ENCODE measurements around the gene CINP. TPM values are rescaled to one million over a fixed set of nuclear protein-coding genes. Genes with fewer than 3 reads are reported as not detected.

Gene CINP
- total RNA-seq, 1 experiment from 2014 or later, result 76.9 TPM

DNA sequence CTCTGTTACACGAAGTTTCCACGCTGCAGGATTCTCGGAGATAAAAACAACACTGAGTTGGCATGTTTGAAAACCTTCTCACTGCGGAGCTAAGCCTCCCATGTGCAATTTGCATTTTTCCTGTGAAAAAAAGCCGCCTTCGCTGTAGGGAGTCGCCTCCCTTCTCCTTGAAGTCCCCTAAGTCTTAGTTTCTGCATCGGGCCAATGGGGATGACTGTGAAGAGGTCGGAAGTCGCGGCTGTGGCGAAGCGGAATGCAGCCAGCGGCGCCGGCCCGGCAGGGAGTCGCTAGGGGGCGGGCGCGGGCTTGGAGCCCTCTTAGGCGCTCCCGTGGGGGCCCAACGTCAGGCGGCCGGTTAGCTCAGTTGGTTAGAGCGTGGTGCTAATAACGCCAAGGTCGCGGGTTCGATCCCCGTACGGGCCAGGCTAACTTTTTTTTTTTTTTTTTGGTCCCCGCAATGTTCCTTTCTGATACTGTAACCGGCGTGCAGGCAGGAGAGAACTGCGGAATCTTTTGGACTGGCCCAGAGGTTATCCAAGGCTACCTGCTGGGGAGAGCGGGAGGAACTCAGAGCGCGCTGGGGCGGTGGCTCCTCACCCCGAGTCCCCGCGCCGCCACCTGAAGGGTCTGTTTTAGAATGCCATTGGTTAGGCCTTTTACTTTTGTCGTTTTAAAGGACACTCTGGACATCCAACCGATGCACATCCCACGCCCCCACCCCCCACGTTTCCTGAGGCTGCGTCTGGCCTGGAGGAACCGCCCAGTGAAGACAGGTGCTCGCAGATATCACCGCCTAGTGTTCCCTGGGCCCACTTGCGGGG lies 45.7 kb downstream of the CINP start:
- ATAC-seq, result peak; percentile 62
- peak overlapping the region; percentile 95 for H3K4me2 ChIP-seq (ENCODE audit: low read length)
- H4K20me1 ChIP-seq (ENCODE audit: low read length), result no peaks in the 10 kb centered on the region
- H3K4me3 ChIP-seq (ENCODE audit: low read length), result peak overlapping the region; percentile 72
- H3K9me2 ChIP-seq (replicated peaks; ENCODE audit: low read length), result no peaks in the 10 kb centered on the region
- ChIA-PET CTCF (interaction anchor here (0.6 kb wide), 2 partner anchors 88 to 271 kb away, joined by 4 read pairs; no protein-coding TSS in a partner anchor), POLR2A (ENCODE audit: unreplicated experiment) (no interaction called here)
- H3K27me3 ChIP-seq (ENCODE audit: low read length), result no peaks in the 10 kb centered on the region
- H3K79me2 ChIP-seq (ENCODE audit: low read length), result peaks cover 33% of the 10 kb centered on the region
- no peak for TF ChIP-seq EZH2phosphoT487 (IDR thresholded peaks at IDR 0.05; ENCODE audit: borderline replicate concordance, low read length)
- no peak for TF ChIP-seq EZH2 (IDR thresholded peaks at IDR 0.05; ENCODE audit: low read length, unreplicated experiment)
- TF ChIP-seq, protein P1, sequence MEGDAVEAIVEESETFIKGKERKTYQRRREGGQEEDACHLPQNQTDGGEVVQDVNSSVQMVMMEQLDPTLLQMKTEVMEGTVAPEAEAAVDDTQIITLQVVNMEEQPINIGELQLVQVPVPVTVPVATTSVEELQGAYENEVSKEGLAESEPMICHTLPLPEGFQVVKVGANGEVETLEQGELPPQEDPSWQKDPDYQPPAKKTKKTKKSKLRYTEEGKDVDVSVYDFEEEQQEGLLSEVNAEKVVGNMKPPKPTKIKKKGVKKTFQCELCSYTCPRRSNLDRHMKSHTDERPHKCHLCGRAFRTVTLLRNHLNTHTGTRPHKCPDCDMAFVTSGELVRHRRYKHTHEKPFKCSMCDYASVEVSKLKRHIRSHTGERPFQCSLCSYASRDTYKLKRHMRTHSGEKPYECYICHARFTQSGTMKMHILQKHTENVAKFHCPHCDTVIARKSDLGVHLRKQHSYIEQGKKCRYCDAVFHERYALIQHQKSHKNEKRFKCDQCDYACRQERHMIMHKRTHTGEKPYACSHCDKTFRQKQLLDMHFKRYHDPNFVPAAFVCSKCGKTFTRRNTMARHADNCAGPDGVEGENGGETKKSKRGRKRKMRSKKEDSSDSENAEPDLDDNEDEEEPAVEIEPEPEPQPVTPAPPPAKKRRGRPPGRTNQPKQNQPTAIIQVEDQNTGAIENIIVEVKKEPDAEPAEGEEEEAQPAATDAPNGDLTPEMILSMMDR (conservative IDR thresholded peaks at IDR 0.05; ENCODE audit: low read depth, low read length), result peak; percentile 67
- intact Hi-C loops (cut with micrococcal nuclease), result loop anchor here (5.0 to 10.0 kb wide), 5 partner anchors 95 to 345 kb away; partner anchors contain the start of gene WDR20
- H3F3A ChIP-seq (ENCODE audit: low read length, unreplicated experiment), result no peaks in the 10 kb centered on the region
- peak overlapping the region; percentile 80 for H2AFZ ChIP-seq (ENCODE audit: low read length)
- H3K9me3 ChIP-seq (ENCODE audit: low read length), result no peaks in the 10 kb centered on the region
- peak overlapping the region; percentile 61 for H3K27ac ChIP-seq (ENCODE audit: low read length)
- peak; percentile 91 for DNase-seq
- H3K9ac ChIP-seq (ENCODE audit: low read length), result peak overlapping the region; percentile 62
- H3K4me1 ChIP-seq (ENCODE audit: insufficient read depth, low read length), result peaks cover 56% of the 10 kb centered on the region
- BruUV-seq (replicated peaks), result no TSS peak
- H3K36me3 ChIP-seq (ENCODE audit: low read depth, low read length), result no peaks in the 10 kb centered on the region

DNA sequence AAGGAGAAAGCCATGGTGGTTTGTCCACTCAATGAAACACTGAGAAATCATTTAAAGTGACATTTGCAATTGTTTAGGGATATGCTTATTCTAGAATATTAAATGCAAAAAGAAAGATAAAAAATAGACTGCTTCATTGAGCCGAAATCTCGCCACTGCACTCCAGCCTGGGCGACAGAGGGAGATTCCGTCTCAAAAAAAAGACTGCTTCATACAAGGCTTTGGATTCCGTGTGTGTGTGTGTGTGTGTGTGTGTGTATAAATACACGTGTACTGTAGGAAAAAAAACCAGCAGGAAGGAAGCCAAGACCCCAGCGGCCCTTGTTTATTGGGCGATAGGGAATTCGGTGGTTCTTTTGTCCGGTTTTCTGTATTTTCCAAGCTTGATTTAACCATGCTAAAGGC lies 46.4 kb downstream of the CINP start:
- peak overlapping the region; percentile 73 for H2AFZ ChIP-seq (ENCODE audit: low read length)
- ATAC-seq (no peak), DNase-seq (peak; percentile 35)
- TF ChIP-seq EZH2 (IDR thresholded peaks at IDR 0.05; ENCODE audit: low read length, unreplicated experiment) (no peak), EZH2phosphoT487 (IDR thresholded peaks at IDR 0.05; ENCODE audit: borderline replicate concordance, low read length) (no peak)
- TF ChIP-seq, protein P1 (conservative IDR thresholded peaks at IDR 0.05; ENCODE audit: low read depth, low read length), result no peak
- H3K27ac ChIP-seq (ENCODE audit: low read length), result peak overlapping the region; percentile 32
- H3K27me3 ChIP-seq (ENCODE audit: low read length), result no peaks in the 10 kb centered on the region
- ChIA-PET CTCF (interaction anchor here (0.6 kb wide), 1 partner anchor 87 kb away, joined by 4 read pairs; no protein-coding TSS in a partner anchor), POLR2A (ENCODE audit: unreplicated experiment) (no interaction called here)
- peak overlapping the region; percentile 82 for H3K4me2 ChIP-seq (ENCODE audit: low read length)
- peak overlapping the region; percentile 35 for H3K9ac ChIP-seq (ENCODE audit: low read length)
- H4K20me1 ChIP-seq (ENCODE audit: low read length), result no peaks in the 10 kb centered on the region
- peaks cover 33% of the 10 kb centered on the region for H3K79me2 ChIP-seq (ENCODE audit: low read length)
- intact Hi-C loops (cut with micrococcal nuclease), result loop anchor here (5.0 to 10.0 kb wide), 5 partner anchors 94 to 344 kb away; partner anchors contain the start of gene WDR20
- BruUV-seq (replicated peaks), result no TSS peak
- H3K9me3 ChIP-seq (ENCODE audit: low read length), result no peaks in the 10 kb centered on the region
- H3K36me3 ChIP-seq (ENCODE audit: low read depth, low read length), result no peaks in the 10 kb centered on the region
- no peaks in the 10 kb centered on the region for H3F3A ChIP-seq (ENCODE audit: low read length, unreplicated experiment)
- H3K9me2 ChIP-seq (replicated peaks; ENCODE audit: low read length), result no peaks in the 10 kb centered on the region
- H3K4me1 ChIP-seq (ENCODE audit: insufficient read depth, low read length), result peaks cover 56% of the 10 kb centered on the region
- H3K4me3 ChIP-seq (ENCODE audit: low read length), result peak overlapping the region; percentile 57
